GM19395 (cell line): ENCODE results near the gene TMOD2.
A peak's percentile ranks its signal among the peaks of the same experiment; 100 is the strongest.

Experiments used
- ATAC-seq: cut with Tn5 transposase; IDR thresholded peaks from one replicate; pipeline ENCODE4 v1.9.1; 2021; ENCODE audit warnings: mild to moderate bottlenecking, moderate library complexity; ENCODE audit not compliant: unreplicated experiment

Gene TMOD2

DNA sequence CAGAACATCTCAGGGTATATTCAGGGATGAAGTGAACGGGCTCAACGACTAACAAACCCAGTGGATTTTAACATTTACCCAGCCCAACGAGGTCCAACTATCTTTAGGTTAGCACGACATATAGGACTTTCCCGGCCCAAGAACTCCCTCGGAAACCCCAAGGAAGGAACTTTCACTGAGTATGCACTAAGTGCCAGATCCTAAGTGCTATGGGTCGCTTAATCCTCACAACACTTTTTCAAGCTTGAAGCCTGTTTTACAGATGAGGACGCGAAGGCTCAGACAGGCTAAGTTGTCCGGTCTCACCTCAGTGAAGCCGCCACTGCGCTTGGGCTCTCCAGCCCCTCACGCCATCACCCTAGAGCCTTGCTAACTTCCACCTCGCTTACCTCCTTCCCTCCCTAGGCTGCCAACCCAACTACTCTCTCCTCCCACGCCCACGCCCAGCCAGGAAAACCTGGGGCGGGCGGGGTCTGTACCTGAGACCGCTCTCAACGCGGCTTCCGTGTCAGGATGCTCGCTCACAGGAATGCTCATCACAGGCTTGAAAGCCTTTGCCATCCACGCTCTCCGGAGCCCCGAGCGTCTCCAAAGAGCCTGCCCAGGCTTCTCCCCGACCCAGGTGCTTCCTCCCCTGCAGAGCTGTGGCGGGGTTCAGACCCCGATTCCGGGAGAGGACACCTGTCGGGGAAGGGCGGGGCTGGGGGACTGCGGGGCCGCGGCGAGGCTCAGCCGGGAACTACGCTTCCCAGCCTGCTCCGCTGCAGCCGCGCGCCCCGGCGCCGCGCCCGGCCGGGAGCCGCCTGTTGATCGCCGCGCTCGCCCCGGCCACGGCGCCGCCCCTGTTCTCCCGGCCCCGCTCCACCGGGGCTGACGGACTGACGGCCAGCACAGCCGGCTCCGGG is at the start of gene TMOD2:
TMOD2 (plus strand) TSS at position 806 of the 905 bp plus-strand sequence. CDS start 14,845 bp downstream, outside the sequence.
- peak; percentile 67 for ATAC-seq

DNA sequence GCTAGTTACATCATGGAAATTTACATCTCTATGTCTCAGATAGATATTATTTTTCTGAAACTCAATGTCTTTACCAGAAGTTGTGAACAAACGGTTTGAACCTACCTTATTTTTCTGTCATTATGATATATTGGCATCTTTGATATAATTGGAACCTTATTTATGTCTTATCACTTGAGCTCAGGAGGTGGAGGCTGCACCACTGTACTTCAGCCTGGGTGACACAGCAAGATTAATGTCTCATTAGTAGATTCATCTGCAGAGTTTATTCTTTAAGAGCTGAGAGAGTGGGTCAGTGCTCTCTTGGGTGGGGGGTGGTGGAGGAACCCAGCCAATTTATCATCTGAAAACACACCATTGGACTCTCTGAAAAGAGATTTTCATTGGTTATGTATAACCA is 48.7 kb upstream of the TMOD2 start:
- ATAC-seq, result no peak

DNA sequence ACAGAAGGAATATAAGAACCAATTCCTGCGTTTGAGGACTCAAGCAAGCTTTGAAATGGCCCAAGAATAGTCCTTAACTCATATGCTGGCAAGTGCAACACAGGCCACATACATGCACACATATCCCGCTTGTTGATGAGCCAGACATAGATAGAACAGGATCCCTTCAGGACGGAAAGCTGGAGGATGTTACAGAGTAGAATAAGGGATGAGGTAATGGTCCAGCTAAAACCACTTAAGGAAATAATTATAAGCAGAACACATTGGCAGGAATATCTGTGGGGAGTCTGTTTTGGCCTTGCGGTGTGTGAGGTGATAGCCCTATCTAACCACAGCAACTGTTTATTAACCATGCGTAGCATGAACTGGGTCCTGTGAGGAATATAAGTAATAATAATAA is 45.1 kb upstream of the TMOD2 start:
- ATAC-seq, result no peak

DNA sequence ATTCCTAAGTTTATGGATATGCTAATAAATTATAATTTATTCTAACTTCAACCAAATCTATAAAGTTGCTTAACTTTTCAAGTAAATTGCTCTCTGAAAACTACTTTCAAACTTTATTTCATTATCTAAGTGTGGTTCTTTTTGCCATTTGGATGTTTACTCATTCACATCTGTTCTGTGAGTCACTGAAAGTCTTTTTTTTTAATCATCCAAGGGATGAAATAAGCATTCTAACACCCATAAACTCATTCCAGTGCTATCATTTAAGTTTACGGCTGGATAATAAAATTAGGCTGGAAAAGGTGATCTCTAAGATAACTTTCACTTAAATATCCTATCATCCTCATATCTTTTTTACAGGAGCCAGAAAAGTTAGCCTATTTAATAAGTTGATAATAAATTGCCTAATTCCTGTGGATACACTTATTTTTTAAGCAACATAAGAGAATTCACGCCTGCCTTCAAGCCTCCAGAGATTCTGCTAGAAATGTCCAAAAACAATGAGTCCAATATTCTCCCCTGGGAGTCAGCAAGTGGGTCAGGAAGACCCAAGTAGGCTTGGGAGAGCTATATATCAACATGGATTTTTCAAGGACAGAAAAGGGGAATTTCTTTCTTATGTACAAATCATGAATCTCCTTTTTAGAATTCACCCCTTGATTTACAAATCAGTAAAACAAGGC is 44.3 kb upstream of the TMOD2 start:
- no peak for ATAC-seq

DNA sequence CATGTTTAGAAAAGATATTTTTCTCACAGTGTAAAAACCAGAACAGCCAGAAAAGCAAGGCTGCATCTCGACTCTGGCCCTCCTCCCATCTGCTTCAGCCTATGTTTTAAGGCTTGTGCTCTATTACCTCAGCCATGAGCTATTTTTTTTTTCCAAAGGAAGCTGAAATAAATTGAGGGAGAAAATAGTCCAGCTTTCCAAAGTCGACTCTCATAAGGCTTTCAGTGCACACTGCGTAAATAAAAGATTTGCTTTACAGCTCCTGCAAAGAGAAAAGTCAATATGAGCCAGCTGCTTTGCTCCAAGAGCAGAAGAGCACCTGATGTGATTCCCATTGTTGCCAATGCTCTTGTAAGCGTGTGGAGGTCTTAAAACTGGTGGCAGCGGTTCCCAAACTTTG is 43.4 kb upstream of the TMOD2 start:
- no peak for ATAC-seq

DNA sequence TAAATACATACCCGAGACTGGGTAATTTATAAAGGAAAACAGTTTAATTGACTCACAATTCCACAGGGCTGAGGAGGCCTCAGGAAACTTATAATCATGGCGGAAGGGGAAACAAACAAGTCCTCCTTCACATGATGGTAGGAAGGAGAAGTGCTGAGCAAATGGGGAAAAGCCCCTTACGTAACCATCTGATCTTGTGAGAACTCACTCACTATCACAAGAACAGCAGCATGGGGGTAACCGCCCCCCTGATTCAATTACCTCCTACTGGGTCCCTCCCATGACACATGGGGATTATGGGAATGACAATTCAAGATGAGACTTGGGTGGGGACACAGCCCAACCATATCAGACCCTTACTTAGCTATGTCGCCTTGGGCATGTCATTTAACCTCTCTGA is 42.4 kb upstream of the TMOD2 start:
- no peak for ATAC-seq

DNA sequence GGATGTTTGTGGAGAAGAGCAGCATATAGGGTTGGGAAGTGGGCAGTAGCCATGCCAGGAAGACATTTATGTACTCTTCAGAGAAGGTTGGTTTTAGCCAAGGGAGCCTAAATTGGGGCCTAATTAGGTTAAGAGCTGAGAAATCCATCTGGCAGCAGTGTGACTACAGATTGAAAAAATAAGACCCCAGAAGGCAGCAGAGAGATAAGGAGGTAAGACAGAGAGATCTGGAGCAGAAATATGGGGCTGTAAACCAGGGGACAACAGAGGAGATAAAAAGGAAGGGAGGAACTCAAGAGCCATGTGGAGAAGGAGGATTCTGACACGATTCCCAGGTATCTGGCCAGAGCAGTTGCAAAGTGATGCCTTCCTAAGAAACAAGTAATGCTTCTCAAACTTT is 37.2 kb upstream of the TMOD2 start:
- no peak for ATAC-seq

DNA sequence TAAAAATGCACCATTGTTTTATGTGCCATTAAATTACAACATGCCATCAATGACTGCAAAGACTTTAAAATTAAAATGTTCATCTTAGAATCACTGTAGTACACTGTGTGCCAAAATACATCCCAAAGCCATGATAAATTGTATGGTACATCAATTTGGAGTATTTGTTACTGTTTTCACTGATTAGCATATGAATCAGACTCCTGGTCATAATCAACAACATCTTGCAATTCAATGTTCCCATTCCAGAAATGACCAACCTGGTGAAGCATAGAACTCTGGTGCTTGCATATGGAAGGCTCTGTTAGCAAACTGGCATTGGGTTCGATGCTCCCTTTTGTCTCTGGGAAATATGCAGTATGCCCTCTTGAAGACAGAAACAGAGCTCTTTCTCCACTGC is 36.5 kb upstream of the TMOD2 start:
- ATAC-seq, result no peak

DNA sequence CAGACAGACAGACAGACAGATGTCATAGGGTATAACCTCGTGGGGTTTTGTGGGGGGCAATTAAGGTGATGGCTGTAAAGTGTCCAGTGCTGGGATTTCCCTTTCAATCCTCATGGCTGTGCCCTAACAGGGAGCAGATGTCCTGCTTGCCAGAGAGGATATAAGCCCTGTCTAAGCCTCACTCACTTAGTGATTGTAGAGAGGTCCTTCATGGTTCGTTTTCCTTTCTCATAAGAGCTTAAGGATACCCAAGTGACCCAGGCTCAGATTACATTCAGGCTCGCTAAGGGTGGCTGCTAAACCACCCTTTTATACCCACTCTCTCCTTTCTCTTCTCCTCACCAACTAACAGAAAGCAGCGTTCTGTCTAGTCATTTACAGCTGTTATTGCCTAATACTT is 33.2 kb upstream of the TMOD2 start:
- no peak for ATAC-seq

DNA sequence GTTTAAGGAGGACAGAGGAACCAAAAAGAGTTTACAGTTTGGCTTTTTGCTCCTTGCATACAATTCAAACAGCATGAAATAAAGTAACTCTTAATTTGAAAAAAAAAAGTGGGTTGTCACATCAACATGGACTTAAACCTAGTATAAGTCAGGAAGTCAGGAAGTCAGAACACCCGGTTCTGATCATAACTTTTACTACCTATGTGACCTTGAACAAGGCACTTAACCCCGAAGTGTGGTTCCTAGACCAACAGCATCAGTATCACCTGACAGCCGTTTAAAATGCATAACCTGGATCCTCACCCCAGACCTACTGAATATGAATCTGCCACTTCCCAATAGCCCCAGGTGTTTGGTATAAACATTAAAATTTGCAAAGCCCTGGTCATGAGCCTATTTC is 32.7 kb upstream of the TMOD2 start:
- ATAC-seq, result no peak

DNA sequence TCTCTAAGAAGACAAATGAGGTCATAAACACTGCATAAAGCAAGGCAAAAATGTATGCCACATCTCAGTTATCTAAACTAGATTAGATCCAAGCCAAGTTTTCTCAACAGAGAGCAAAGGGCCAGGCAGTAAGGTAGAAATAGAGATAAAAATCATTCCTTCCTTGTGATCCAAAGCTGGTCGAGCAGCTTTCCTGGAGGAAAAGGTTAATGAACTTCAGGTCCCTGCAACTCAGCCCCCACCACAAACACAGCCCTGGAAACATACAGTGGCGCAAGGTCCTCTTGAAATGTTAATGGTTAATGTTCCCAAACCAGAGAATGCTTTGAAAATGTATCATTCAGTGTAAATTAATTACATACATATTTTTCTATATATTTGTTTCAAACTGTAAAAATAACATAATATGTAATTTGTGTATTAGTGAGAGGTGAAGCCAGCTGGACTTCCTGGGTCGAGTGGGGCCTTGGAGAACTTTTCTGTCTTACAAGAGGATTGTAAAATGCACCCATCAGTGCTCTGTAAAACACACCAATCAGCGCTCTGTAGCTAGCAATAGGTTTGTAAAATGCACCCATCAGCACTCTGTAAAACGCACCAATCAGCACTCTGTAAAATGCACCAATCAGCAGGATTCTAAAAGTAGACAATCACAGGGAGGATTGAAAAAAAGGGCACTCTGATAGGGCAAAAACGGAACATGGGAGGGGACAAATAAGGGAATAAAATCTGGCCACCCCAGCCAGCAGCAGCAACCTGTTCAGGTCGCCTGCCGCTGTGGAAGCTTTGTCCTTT is 31.0 kb upstream of the TMOD2 start:
- no peak for ATAC-seq

DNA sequence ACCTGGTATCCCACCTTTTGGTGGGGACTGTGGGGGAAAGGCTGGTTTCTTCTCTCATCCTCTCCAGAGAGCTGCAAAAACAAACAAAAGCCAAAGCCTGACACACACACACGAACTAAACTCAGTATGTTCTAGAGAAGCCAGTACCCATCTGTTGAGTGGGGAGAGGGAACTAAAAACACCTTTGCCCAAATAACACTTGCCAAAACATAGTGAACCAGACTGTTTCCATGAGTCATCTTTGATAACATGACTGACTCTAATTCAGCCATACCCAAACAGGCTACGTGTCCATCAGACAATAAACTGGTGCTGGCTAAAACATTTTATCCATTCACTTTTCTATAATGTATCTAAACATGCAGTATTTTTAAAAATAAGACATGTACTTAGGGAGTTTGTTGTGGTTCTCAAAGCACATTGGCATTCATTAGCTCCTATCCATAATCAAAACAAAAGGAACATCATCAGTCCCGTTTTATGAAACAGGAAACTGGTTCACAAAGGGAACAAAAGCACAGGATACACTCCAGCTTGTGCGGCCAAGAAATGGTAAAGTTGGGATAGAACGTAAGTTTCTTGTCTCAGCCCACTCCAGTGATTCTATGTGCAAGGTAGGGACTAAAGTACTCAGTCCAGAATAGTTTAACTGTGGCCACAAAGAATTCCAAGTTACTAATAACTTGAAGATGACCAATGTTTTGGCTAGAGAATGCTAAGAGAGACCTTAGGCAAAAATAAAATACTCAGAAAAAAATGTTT is 30.0 kb upstream of the TMOD2 start:
- ATAC-seq, result no peak

DNA sequence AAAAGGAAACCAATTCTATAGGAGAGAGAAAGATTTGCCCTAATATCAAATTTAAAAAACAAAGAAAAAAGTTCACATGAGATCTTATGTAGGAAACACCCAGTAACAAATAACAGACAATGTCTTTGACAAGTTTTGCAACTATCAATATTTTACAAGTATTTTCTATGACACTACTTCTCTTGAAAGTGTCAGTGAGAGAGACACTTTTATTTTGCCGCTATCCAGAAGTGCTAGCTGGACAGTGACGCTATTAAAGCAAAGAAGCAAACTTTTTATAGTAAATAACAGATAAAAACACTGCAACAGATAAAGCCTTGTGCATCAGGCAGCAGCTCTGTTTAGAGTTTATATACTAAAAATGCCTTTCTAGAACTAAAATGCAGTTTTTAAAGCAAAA is 27.2 kb upstream of the TMOD2 start:
- ATAC-seq, result no peak

DNA sequence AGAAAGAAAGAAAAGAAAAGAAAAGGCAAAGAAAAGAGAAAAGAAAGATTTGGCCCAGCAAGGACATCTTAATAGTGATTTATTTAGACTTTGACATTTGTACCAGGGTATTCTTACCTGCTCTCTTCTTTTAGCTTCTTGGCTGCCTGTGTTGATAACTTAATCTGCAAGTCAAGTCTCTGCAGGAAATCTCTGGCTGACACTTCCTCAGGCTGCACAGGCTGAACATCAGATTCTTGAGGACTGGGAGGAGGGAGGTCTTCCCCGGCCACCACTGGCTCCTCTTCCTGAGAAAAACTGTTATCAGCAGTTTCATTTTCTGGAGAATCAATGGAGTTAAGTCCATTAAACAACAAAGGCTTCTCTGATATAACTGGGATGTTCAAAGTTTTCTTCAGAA is 26.7 kb upstream of the TMOD2 start:
- ATAC-seq, result no peak

DNA sequence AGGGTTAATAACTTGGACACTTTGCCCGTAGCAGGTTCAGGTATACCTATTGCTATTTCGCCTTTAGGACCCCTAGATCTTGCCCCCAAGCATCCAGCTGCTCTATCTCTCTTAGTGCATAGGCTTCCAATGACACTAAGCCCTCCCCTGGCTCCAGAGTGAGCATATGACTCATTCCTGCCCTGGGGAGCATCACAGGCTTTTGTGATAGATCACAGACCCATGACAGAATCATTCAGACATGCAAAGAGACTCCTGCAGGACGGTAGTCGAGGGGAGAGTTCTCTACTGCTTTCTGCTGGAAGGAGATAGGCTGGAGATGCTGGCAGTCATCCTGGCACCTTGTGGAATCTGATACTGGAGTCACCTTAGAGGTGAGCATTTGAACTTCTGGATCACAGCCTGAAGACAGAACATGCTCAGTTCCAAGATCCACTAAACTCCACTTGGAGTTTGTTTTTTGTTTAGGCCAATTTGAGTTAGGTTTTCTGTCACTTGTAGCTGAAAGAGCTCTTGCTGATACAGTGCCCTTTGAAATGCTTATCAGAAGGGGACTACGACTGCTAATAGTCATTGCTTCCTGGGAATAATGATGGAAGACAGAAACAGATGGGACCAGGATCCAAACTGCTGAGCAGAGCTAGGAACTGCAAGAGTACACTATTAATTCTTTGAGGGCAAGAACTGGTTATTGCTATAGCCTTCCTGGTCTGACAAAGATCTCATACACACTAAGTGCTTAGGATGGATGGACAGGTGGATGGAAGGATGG is 24.9 kb upstream of the TMOD2 start:
- ATAC-seq, result peak; percentile 84

DNA sequence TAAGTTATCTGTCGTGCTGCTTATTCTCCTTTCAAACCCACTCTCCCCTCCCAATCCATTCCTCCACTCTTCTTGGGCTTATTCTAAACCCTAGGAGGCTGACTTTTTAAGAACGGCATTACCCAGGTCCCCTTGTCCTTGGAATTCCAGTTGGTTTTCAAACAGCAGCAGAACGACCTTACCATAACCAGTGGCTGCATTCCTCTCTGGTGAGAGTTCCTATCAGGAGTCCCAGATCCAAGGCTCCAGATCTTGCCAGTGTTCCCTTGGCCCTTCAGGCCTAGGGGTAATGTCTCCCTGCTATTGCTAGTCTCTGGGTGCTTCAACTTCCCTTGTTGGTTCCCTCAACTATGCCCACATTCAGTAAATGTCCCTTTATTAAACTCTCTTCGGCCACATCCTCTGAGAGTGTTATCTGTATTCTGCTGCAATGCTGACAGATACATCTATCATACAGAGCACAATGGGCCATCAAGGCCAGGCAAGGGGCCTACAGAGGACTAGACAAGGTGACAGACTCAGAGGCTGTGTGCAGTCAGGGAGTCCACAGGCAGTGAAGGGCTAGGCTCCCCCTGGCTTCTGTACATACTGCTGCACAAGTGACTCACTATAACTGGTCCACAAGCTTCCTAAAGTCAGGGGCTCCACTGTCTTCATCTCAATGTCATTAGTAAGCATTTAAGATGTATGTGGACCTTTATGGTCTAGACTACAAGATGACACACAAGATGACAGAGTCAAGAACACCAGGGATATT is 24.1 kb upstream of the TMOD2 start:
- no peak for ATAC-seq

DNA sequence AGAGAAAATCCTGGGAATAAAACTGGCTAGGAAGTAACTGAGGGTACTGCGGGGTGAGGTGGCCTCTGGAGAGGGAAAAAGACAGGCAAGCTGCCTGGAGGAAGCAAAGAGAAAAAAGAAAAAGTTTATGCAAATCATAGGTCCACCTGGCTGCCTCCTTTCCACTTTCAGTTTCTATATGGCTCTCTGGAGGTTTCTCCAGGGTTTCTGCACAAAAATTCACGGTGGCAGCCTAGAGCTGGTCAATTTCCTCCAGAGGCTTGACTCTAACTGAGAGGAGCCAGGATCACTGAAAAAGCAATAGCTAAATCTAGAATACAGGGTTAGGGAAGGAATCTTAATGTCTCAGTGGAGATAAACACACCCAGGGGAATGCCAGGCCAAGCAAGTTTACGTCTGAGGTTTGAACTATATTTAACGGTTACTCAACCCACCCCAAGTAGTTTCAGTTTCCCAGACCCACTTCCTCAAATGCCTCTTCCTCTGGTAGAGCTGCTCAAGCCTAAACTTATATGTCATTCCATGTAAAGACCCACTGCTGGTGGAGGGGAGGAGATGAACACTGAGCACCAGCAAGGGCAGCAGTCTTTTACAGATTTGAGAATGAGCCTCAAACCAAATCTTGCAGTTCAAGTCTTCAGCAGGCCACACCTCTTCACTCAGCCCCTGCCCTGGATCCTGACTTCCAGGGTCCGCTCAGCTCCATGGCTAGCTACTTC is 19.7 kb upstream of the TMOD2 start:
- peak; percentile 62 for ATAC-seq

DNA sequence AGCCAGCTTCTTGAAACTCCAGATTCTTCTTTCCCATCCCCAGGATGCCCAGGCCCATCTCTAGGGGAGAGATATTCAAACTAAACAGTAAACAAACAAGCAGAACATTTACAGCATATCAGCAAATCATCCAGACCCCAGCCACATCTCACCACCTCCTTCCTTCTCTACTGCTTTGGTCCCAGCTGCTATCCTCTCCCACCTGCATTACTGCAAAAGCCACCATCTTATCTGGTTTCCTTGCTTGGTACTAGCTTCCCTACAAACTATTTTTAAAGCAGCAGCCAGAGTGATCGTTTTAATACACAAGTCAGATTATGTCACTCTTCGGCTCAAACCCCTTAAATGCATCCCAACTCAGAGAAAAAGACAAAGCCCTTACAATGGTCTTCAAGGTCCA is 18.8 kb upstream of the TMOD2 start:
- ATAC-seq, result no peak
